Tibial nerve (tissue), 4 donors: ENCODE data around the gene ASS1. TPM values are rescaled to one million over a fixed set of nuclear protein-coding genes. Genes with fewer than 3 reads are reported as not detected.

Source experiments
- DNase-seq, 2 donors: peaks; one replicate each; pipeline ENCODE4 v3.0.0-alpha.2; 2019; ENCODE audit warnings: low spot score in 2 of 2
- H3K27ac ChIP-seq, 4 donors: fragments of 200-600 bp; sonication (generic) in 3 of 4; one replicate each; pipeline ENCODE4 v1.5.1; 2017 to 2019; ENCODE audit warnings: mild to moderate bottlenecking in 1 of 4
- H3K27me3 ChIP-seq, 2 donors: fragments of 200-600 bp; sonication (generic) in 1 of 2; one replicate each; pipeline versions ENCODE4 v1.5.1 to v1.6.0; 2017 to 2019
- H3K36me3 ChIP-seq, 3 donors: fragments of 200-600 bp; sonication (generic); one replicate each; pipeline ENCODE4 v1.5.1; 2018 to 2019
- H3K4me1 ChIP-seq, 4 donors: fragments of 200-600 bp; sonication (generic) in 3 of 4; one replicate each; pipeline ENCODE4 v1.5.1; 2017 to 2019
- H3K4me3 ChIP-seq, 4 donors: fragments of 200-600 bp; sonication (generic) in 3 of 4; one replicate each; pipeline ENCODE4 v1.5.1; 2017 to 2019; ENCODE audit warnings: mild to moderate bottlenecking in 1 of 4, moderate library complexity in 1 of 4
- H3K9me3 ChIP-seq, 4 donors: fragments of 200-600 bp; sonication (generic) in 3 of 4; one replicate each; pipeline ENCODE4 v1.5.1; 2017 to 2019
- CTCF ChIP-seq, 5 experiments: fragments of 200-600 bp in 3 of 5; fragments of 450-650 bp in 2 of 5; sonication (generic) in 3 of 5; IDR thresholded peaks; one replicate each; pipeline ENCODE4 v1.5.1; 2016 to 2019; ENCODE audit warnings: antibody characterized with exemption in 5 of 5, mild to moderate bottlenecking in 3 of 5, moderate library complexity in 2 of 5
- EP300 ChIP-seq, 2 donors: sonication (generic); formaldehyde crosslinking; IDR thresholded peaks; one replicate each; pipeline ENCODE4 v1.6.1; 2017; ENCODE audit warnings: antibody characterized with exemption in 2 of 2, mild to moderate bottlenecking in 1 of 2
- POLR2A ChIP-seq, 2 donors: fragments of 450-650 bp; IDR thresholded peaks; one replicate each; pipeline ENCODE4 v1.6.1; 2017; ENCODE audit warnings: antibody characterized with exemption in 2 of 2, mild to moderate bottlenecking in 2 of 2, moderate library complexity in 2 of 2
- WGBS, 2 donors: methylation state at CpG; one replicate each; pipeline ENCODE4 v1.1.5; 2018; 5-methylcytosine and 5-hydroxymethylcytosine counted together
- total RNA-seq, 4 donors: library from RNA; depleted of rRNA; stranded (reverse); fragments of >200 nt; gene quantifications; one replicate each; pipeline ENCODE4 v1.1.0, GENCODE V29; 2016

Gene ASS1
- total RNA-seq, 4 donors from 2014 or later, result 170 to 375 (median 297) TPM

- Histone ChIP-seq H3K27ac (peak overlapping the region in 2 of 4 donors; percentile 11 to 24), H3K4me1 (peaks cover 0 to 38% (median 18%) of the 10 kb centered on the region in 4 donors)
- no peak for DNase-seq
Observed at GRCh38 chr9:130453487-130453886, 8.7 kb downstream of the ASS1 start.

GRCh38 chr9:130454096-130454811, 9.5 kb downstream of the ASS1 start:
- Histone ChIP-seq H3K27me3 (no peaks in the 10 kb centered on the region), H3K9me3 (no peaks in the 10 kb centered on the region), H3K4me3 (no peak overlapping the region), H3K27ac (no peak overlapping the region), H3K36me3 (peaks cover 0 to 7% (median 2%) of the 10 kb centered on the region in 3 donors), H3K4me1 (peaks cover 0 to 38% (median 18%) of the 10 kb centered on the region in 4 donors)
- 92 to 96% methylated on average over 10 of the region's 10 CpGs for WGBS, 2 donors
- no peak for DNase-seq
- TF ChIP-seq POLR2A (IDR thresholded peaks at IDR 0.05), result no peak
- TF ChIP-seq EP300 (IDR thresholded peaks at IDR 0.05), result no peak
- no peak for TF ChIP-seq CTCF (IDR thresholded peaks at IDR 0.05)

More at GRCh38 chr9:130453487-130453886, 8.7 kb downstream of the ASS1 start:
- H3K9me3 ChIP-seq, result no peaks in the 10 kb centered on the region
- H3K4me3 ChIP-seq, result no peak overlapping the region
- TF ChIP-seq POLR2A (IDR thresholded peaks at IDR 0.05), result no peak
- TF ChIP-seq CTCF (IDR thresholded peaks at IDR 0.05), result no peak
- TF ChIP-seq EP300 (IDR thresholded peaks at IDR 0.05), result no peak
- 39 to 50% methylated on average over 5 to 7 of the region's 7 CpGs for WGBS, 2 donors
- H3K36me3 ChIP-seq, result peaks cover 0 to 2% (median 1%) of the 10 kb centered on the region in 3 donors
- no peaks in the 10 kb centered on the region for H3K27me3 ChIP-seq

GRCh38 chr9:130454812-130455325, 10.1 kb downstream of the ASS1 start:
- no peak overlapping the region for H3K27ac ChIP-seq
- H3K27me3 ChIP-seq, result no peaks in the 10 kb centered on the region
- 32 to 60% methylated on average over 3 of the region's 3 CpGs for WGBS, 2 donors
- peaks cover 0 to 7% (median 2%) of the 10 kb centered on the region in 3 donors for H3K36me3 ChIP-seq
- DNase-seq, result no peak
- TF ChIP-seq EP300 (IDR thresholded peaks at IDR 0.05) (no peak), POLR2A (IDR thresholded peaks at IDR 0.05) (no peak), CTCF (IDR thresholded peaks at IDR 0.05) (no peak)
- no peak overlapping the region for H3K4me3 ChIP-seq
- no peaks in the 10 kb centered on the region for H3K9me3 ChIP-seq
- peaks cover 0 to 37% (median 18%) of the 10 kb centered on the region in 4 donors for H3K4me1 ChIP-seq

- no peak overlapping the region for H3K4me3 ChIP-seq
- peaks cover 0 to 7% (median 2%) of the 10 kb centered on the region in 3 donors for H3K36me3 ChIP-seq
- 91 to 93% methylated on average over 20 to 23 of the region's 23 CpGs for WGBS, 2 donors
- DNase-seq, result no peak
- peaks cover 0 to 10% (median 0%) of the 10 kb centered on the region in 4 donors for H3K4me1 ChIP-seq
- H3K27ac ChIP-seq, result no peak overlapping the region
- TF ChIP-seq POLR2A (IDR thresholded peaks at IDR 0.05), result no peak
- TF ChIP-seq EP300 (IDR thresholded peaks at IDR 0.05), result no peak
- TF ChIP-seq CTCF (IDR thresholded peaks at IDR 0.05), result no peak
- peaks cover 0 to 7% of the 10 kb centered on the region in 2 donors for H3K27me3 ChIP-seq
- H3K9me3 ChIP-seq, result no peaks in the 10 kb centered on the region
Observed at GRCh38 chr9:130458027-130458803, 13.5 kb downstream of the ASS1 start.

GRCh38 chr9:130458804-130459067, 14.0 kb downstream of the ASS1 start:
- 82 to 85% methylated on average over 5 of the region's 5 CpGs for WGBS, 2 donors
- H3K36me3 ChIP-seq, result peaks cover 0 to 8% (median 2%) of the 10 kb centered on the region in 3 donors
- H3K9me3 ChIP-seq, result no peaks in the 10 kb centered on the region
- no peak overlapping the region for H3K4me3 ChIP-seq
- TF ChIP-seq POLR2A (IDR thresholded peaks at IDR 0.05) (no peak), EP300 (IDR thresholded peaks at IDR 0.05) (no peak), CTCF (IDR thresholded peaks at IDR 0.05) (no peak)
- H3K27ac ChIP-seq, result no peak overlapping the region
- no peak for DNase-seq
- peaks cover 0 to 7% of the 10 kb centered on the region in 2 donors for H3K27me3 ChIP-seq
- peaks cover 0 to 5% (median 0%) of the 10 kb centered on the region in 4 donors for H3K4me1 ChIP-seq
